ENCODE results near the gene TBC1D3B. TPM values are rescaled to one million over a fixed set of nuclear protein-coding genes. Genes with fewer than 3 reads are reported as not detected.
"Not testable (repeated sequence)": the region's sequence is repeated elsewhere in the genome, so short reads cannot be mapped to it uniquely, and the experiment has no call there.

The TBC1D3B gene
- polyA plus RNA-seq, 2 of the 4 experiments (the other 2 are of a cell fraction): 1.5 to 5.6 TPM

DNA sequence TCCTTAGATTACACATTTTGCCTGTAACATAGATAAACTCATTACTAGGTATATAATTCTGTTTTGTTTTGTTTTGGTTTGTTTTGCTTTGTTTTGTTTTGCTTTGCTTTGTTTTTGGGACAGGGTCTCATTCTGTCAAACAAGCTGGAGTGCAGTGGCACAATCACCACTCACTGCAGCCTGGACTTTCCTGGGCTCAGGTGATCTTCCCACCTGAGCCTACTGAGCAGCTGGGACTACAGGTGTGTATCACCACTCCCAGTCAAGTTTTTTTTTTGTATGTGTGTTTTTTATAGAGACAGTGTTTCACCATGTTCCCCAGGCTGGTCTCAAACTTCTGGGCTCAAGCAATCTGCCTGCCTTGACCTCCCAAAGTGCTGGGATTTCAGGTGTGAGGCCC lies 33.1 kb upstream of the TBC1D3B start:
- Histone ChIP-seq H3K4me2 (no peak overlapping the region), H3K4me1 (no peaks in the 10 kb centered on the region), H3K9me3 (no peaks in the 10 kb centered on the region), H3K4me3 (no peak overlapping the region), H3K27ac (no peak overlapping the region)
- TF ChIP-seq HDAC2 (IDR thresholded peaks at IDR 0.05) (no peak), ESRRA (IDR thresholded peaks at IDR 0.05; ENCODE audit: borderline replicate concordance, low read length) (no peak)
- no peak for DNase-seq (ENCODE audit: low read depth in 1 of 2, low spot score in 1 of 2)
- ChIA-PET CTCF (interaction anchor here (1.0 to 1.5 kb wide), 2 partner anchors 61 to 274 kb away, joined by 3 to 6 read pairs; no protein-coding TSS in a partner anchor), POLR2A (no interaction called here)
- no peak for ATAC-seq
- FAIRE-seq: no peak

DNA sequence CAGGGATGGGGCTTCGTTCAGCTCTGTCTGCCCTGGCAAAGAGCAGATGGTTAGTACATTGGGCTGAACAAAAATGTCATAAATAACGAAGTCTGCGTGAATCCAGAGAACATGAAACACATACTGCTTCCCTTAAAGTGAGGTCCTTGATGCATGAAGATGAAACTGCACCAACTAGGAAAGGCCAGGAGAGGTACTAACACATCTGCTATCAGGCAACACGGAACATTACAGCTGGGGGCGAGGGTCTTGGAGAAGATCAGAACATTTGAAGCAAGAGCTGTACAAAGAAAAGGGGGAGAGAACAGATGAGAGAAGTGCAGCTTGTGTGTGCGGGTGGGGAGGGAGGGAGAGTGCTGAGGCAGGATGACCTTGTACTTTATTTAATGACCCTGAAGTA lies 30.9 kb upstream of the TBC1D3B start:
- 31% methylated on average over 6 of the region's 6 CpGs for WGBS (ENCODE audit: missing lambda C conversion rate)
- H3K4me1 ChIP-seq; DNase-seq (ENCODE audit: low read depth in 1 of 2, low spot score in 1 of 2); H3K27ac ChIP-seq; FAIRE-seq; H3K4me2 ChIP-seq; POLR2A ChIA-PET; CTCF ChIA-PET; H3K9me3 ChIP-seq; ATAC-seq; H3K4me3 ChIP-seq: not testable (repeated sequence)

DNA sequence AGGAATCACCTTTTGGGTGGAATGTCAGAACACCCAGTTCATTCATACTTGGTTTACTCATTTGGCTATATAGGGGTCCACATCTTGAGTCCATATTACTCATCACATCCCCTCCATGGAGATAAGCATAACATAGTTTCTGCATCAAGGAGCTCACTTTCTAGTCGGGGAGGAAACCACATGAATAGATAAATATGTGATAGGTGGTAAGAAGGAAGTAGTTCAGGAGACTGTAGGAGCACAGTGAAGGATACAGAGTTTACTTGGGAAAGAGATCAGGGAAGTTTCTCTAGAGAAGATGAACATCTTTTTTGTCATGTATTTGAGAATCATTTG lies 30.0 kb upstream of the TBC1D3B start:
- ChIA-PET CTCF (interaction anchor here (1.7 kb wide), 1 partner anchor 58 kb away, joined by 6 read pairs; no protein-coding TSS in a partner anchor), POLR2A (interaction anchor here (0.5 kb wide), 1 partner anchor 342 kb away, joined by 3 read pairs; no protein-coding TSS in a partner anchor)
- DNase-seq (ENCODE audit: low read depth in 1 of 2, low spot score in 1 of 2); H3K9me3 ChIP-seq; H3K4me2 ChIP-seq; H3K4me3 ChIP-seq; H3K27ac ChIP-seq; ATAC-seq; H3K4me1 ChIP-seq; FAIRE-seq: not testable (repeated sequence)
- WGBS (ENCODE audit: missing lambda C conversion rate): 3% methylated on average over 1 of the region's 1 CpG

DNA sequence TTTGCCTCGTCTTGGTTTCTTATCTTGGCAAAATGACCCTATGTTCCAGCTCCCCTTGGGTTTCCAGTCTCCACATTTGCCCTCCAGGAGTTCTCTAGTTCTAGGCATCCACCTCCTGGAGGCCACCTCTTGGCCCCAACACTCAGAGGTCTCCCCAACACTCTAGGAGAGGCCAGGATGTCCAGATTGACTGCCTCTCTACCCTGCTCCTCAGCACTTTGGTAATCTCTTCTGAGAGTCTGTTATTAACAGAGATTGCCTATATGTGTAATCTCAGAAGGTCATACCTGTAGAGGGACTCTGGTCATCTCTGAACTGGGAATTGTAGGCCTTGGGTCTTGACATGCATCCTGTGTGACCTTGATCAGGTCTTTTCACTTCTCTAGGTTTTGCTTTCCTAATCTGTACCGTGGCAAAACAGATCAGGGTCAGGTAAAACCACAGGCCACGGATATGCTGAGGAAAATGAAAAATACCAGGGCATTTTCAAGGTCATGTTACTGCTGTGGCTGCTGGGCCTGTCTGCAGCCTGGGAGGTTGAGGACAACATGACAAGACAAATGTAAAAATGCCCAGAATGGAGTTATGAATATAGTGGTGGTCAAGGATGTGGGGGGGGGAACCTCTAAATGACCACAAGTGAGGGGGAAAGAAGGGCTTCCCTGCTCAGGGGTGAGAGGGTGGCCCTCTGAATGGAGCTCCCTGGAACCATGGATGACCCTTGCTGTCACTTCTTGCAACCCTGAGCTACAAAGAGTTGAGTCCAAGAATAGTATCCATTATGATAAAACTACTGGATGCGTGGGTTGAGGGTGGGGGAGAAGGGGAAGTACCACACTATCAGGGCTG lies 29.4 kb upstream of the TBC1D3B start:
- Histone ChIP-seq H3K27ac (no peak overlapping the region), H3K4me2 (no peak overlapping the region), H3K4me1 (no peaks in the 10 kb centered on the region), H3K9me3 (no peaks in the 10 kb centered on the region), H3K4me3 (no peak overlapping the region)
- 21% methylated on average over 4 of the region's 4 CpGs for WGBS (ENCODE audit: missing lambda C conversion rate)
- ATAC-seq (no peak), FAIRE-seq (no peak), DNase-seq (ENCODE audit: low read depth in 1 of 2, low spot score in 1 of 2) (no peak)
- TF ChIP-seq RCOR1 (IDR thresholded peaks at IDR 0.05; ENCODE audit: low read depth, low read length) (no peak), HOXB13 (CRISPR knock-in tag; IDR thresholded peaks at IDR 0.05; ENCODE audit: low read depth) (no peak), PHF8 (IDR thresholded peaks at IDR 0.05; ENCODE audit: borderline replicate concordance, low read depth) (no peak), GATA3 (IDR thresholded peaks at IDR 0.05; ENCODE audit: borderline replicate concordance) (no peak), FOSL2 (IDR thresholded peaks at IDR 0.05) (no peak), FOSL2 (CRISPR knock-in tag; IDR thresholded peaks at IDR 0.05) (no peak)
- TF ChIP-seq, protein P1, sequence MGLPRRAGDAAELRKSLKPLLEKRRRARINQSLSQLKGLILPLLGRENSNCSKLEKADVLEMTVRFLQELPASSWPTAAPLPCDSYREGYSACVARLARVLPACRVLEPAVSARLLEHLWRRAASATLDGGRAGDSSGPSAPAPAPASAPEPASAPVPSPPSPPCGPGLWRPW (IDR thresholded peaks at IDR 0.05): no peak
- TF ChIP-seq, protein P2, sequence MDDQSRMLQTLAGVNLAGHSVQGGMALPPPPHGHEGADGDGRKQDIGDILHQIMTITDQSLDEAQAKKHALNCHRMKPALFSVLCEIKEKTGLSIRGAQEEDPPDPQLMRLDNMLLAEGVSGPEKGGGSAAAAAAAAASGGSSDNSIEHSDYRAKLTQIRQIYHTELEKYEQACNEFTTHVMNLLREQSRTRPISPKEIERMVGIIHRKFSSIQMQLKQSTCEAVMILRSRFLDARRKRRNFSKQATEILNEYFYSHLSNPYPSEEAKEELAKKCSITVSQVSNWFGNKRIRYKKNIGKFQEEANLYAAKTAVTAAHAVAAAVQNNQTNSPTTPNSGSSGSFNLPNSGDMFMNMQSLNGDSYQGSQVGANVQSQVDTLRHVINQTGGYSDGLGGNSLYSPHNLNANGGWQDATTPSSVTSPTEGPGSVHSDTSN (IDR thresholded peaks at IDR 0.05): no peak
- TF ChIP-seq, protein P3, sequence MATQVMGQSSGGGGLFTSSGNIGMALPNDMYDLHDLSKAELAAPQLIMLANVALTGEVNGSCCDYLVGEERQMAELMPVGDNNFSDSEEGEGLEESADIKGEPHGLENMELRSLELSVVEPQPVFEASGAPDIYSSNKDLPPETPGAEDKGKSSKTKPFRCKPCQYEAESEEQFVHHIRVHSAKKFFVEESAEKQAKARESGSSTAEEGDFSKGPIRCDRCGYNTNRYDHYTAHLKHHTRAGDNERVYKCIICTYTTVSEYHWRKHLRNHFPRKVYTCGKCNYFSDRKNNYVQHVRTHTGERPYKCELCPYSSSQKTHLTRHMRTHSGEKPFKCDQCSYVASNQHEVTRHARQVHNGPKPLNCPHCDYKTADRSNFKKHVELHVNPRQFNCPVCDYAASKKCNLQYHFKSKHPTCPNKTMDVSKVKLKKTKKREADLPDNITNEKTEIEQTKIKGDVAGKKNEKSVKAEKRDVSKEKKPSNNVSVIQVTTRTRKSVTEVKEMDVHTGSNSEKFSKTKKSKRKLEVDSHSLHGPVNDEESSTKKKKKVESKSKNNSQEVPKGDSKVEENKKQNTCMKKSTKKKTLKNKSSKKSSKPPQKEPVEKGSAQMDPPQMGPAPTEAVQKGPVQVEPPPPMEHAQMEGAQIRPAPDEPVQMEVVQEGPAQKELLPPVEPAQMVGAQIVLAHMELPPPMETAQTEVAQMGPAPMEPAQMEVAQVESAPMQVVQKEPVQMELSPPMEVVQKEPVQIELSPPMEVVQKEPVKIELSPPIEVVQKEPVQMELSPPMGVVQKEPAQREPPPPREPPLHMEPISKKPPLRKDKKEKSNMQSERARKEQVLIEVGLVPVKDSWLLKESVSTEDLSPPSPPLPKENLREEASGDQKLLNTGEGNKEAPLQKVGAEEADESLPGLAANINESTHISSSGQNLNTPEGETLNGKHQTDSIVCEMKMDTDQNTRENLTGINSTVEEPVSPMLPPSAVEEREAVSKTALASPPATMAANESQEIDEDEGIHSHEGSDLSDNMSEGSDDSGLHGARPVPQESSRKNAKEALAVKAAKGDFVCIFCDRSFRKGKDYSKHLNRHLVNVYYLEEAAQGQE (IDR thresholded peaks at IDR 0.05): no peak
- ChIA-PET CTCF (interaction anchor here (1.7 kb wide), 1 partner anchor 57 kb away, joined by 6 read pairs; no protein-coding TSS in a partner anchor), POLR2A (interaction anchor here (0.5 kb wide), 1 partner anchor 342 kb away, joined by 3 read pairs; no protein-coding TSS in a partner anchor)

Data from A549 (cell line).